ENCODE measurements around the gene SLC23A2.

The SLC23A2 gene

GRCh38 chr20:4866429-4866828 lies 134.9 kb downstream of the SLC23A2 start:
- DNase-seq (ENCODE audit: insufficient read length, low spot score) (no peak), FAIRE-seq (no peak)
- no peak for TF ChIP-seq CTCF (IDR thresholded peaks at IDR 0.05; ENCODE audit: insufficient read depth, missing control alignments)

- no peak for TF ChIP-seq CTCF (IDR thresholded peaks at IDR 0.05; ENCODE audit: insufficient read depth, missing control alignments)
- DNase-seq (ENCODE audit: insufficient read length, low spot score) = no peak
- no peak for FAIRE-seq
Observed at GRCh38 chr20:4864311-4864752, 137.0 kb downstream of the SLC23A2 start.

- DNase-seq (ENCODE audit: insufficient read length, low spot score) (no peak), FAIRE-seq (no peak)
- no peak for TF ChIP-seq CTCF (IDR thresholded peaks at IDR 0.05; ENCODE audit: insufficient read depth, missing control alignments)
Observed at GRCh38 chr20:4862661-4863060, 138.6 kb downstream of the SLC23A2 start.

GRCh38 chr20:4861961-4862360 lies 139.3 kb downstream of the SLC23A2 start:
- no peak for FAIRE-seq
- no peak for TF ChIP-seq CTCF (IDR thresholded peaks at IDR 0.05; ENCODE audit: insufficient read depth, missing control alignments)
- no peak for DNase-seq (ENCODE audit: insufficient read length, low spot score)

GRCh38 chr20:4858000-4858399 lies 143.3 kb downstream of the SLC23A2 start:
- TF ChIP-seq CTCF (IDR thresholded peaks at IDR 0.05; ENCODE audit: insufficient read depth, missing control alignments) = no peak
- DNase-seq (ENCODE audit: insufficient read length, low spot score) (no peak), FAIRE-seq (no peak)

GRCh38 chr20:4856022-4856755 lies 145.1 kb downstream of the SLC23A2 start:
- DNase-seq (ENCODE audit: insufficient read length, low spot score) (no peak), FAIRE-seq (no peak)
- TF ChIP-seq CTCF (IDR thresholded peaks at IDR 0.05; ENCODE audit: insufficient read depth, missing control alignments) = no peak

GRCh38 chr20:4855555-4855954 lies 145.8 kb downstream of the SLC23A2 start:
- FAIRE-seq = no peak
- DNase-seq (ENCODE audit: insufficient read length, low spot score) = no peak

More at GRCh38 chr20:4855555-4855954, 145.8 kb downstream of the SLC23A2 start:
- no peak for TF ChIP-seq CTCF (IDR thresholded peaks at IDR 0.05; ENCODE audit: insufficient read depth, missing control alignments)
